Measurements from ENCODE around the gene BBOX1. TPM values are rescaled to one million over a fixed set of nuclear protein-coding genes. Genes with fewer than 3 reads are reported as not detected.

The BBOX1 gene
- total RNA-seq, 1 experiment from 2014 or later = not detected

DNA sequence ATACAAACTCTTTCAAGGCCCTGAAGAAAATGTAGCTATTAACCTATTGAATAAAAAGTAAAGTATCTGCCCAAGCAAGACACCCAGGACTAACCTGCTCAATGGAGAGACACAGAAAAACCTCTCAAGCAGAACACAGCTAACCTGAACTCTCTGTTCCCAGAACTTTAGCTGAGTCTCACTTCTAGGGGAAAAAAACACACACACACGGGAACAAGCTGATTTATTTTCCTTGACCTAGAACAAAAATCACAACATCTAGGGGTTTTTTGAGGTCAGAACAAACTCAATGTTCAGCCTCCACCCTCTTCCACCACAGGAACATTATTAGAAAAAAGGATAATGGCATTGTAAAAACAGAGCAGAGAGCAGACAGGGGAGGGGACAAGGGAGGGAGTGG lies 121.6 kb downstream of the BBOX1 start:
- no peak overlapping the region for H3K4me3 ChIP-seq (ENCODE audit: low read depth in 2 of 2, low read length in 2 of 2)
- H3K9me3 ChIP-seq (ENCODE audit: control insufficient read depth, insufficient read depth, low read depth, low read length) = no peaks in the 10 kb centered on the region
- no peaks in the 10 kb centered on the region for H3K4me1 ChIP-seq (ENCODE audit: control insufficient read depth, insufficient read depth, low read length)
- no peaks in the 10 kb centered on the region for H3K27me3 ChIP-seq (ENCODE audit: control insufficient read depth, insufficient read depth, low read length)
- H3K36me3 ChIP-seq (ENCODE audit: control insufficient read depth, insufficient read depth, low read length) = no peaks in the 10 kb centered on the region
- ATAC-seq = no peak
- TF ChIP-seq, protein P1, sequence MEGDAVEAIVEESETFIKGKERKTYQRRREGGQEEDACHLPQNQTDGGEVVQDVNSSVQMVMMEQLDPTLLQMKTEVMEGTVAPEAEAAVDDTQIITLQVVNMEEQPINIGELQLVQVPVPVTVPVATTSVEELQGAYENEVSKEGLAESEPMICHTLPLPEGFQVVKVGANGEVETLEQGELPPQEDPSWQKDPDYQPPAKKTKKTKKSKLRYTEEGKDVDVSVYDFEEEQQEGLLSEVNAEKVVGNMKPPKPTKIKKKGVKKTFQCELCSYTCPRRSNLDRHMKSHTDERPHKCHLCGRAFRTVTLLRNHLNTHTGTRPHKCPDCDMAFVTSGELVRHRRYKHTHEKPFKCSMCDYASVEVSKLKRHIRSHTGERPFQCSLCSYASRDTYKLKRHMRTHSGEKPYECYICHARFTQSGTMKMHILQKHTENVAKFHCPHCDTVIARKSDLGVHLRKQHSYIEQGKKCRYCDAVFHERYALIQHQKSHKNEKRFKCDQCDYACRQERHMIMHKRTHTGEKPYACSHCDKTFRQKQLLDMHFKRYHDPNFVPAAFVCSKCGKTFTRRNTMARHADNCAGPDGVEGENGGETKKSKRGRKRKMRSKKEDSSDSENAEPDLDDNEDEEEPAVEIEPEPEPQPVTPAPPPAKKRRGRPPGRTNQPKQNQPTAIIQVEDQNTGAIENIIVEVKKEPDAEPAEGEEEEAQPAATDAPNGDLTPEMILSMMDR (IDR thresholded peaks at IDR 0.05) = no peak
- TF ChIP-seq POLR2AphosphoS5 (IDR thresholded peaks at IDR 0.05; ENCODE audit: low read depth, low read length) (no peak), TCF7L2 (IDR thresholded peaks at IDR 0.05; ENCODE audit: low read depth, low read length) (no peak), SIN3A (IDR thresholded peaks at IDR 0.05; ENCODE audit: borderline replicate concordance, insufficient read depth, low read depth, low read length) (no peak)
- TF ChIP-seq, protein P2, sequence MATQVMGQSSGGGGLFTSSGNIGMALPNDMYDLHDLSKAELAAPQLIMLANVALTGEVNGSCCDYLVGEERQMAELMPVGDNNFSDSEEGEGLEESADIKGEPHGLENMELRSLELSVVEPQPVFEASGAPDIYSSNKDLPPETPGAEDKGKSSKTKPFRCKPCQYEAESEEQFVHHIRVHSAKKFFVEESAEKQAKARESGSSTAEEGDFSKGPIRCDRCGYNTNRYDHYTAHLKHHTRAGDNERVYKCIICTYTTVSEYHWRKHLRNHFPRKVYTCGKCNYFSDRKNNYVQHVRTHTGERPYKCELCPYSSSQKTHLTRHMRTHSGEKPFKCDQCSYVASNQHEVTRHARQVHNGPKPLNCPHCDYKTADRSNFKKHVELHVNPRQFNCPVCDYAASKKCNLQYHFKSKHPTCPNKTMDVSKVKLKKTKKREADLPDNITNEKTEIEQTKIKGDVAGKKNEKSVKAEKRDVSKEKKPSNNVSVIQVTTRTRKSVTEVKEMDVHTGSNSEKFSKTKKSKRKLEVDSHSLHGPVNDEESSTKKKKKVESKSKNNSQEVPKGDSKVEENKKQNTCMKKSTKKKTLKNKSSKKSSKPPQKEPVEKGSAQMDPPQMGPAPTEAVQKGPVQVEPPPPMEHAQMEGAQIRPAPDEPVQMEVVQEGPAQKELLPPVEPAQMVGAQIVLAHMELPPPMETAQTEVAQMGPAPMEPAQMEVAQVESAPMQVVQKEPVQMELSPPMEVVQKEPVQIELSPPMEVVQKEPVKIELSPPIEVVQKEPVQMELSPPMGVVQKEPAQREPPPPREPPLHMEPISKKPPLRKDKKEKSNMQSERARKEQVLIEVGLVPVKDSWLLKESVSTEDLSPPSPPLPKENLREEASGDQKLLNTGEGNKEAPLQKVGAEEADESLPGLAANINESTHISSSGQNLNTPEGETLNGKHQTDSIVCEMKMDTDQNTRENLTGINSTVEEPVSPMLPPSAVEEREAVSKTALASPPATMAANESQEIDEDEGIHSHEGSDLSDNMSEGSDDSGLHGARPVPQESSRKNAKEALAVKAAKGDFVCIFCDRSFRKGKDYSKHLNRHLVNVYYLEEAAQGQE (IDR thresholded peaks at IDR 0.05; ENCODE audit: insufficient read depth in 1 of 2, low read depth in 2 of 2, low read length in 1 of 2) = no peak
- CTCF ChIA-PET = no interaction called here
- H3K27ac ChIP-seq (ENCODE audit: low read length) = no peak overlapping the region
- POLR2A ChIA-PET = no interaction called here
- no peak for DNase-seq (ENCODE audit: low read depth, low spot score)
- no TSS peak for BruUV-seq (replicated peaks)
- intact Hi-C loops (cut with micrococcal nuclease; ENCODE audit: unreplicated experiment) = no loop called here
- in situ Hi-C loops (cut with HindIII; ENCODE audit: low pct_unique_long_range_greater_than_20kb, low sequenced_read_pairs) = no loop called here

DNA sequence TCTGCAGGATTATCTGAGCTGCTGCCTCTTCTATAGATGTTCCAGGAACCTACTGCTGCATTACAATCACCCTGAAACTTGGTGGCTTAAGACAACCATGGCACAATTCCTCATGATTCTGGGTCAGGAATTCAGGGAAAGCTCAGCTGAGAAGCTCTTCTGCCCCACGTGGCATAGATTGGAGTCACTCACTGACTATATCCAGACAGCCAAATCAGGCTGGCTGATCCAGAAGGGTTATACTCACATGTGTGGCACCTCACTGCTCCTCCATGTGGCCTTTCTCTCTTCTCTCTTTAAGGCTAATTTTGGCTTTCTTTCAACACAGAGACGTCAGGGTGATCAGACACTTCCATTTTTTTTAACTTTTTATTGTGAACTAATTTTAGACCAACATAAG lies 125.5 kb downstream of the BBOX1 start:
- DNase-seq (ENCODE audit: low read depth, low spot score) (no peak), ATAC-seq (no peak)
- H3K9me3 ChIP-seq (ENCODE audit: control insufficient read depth, insufficient read depth, low read depth, low read length) = no peaks in the 10 kb centered on the region
- no peaks in the 10 kb centered on the region for H3K4me1 ChIP-seq (ENCODE audit: control insufficient read depth, insufficient read depth, low read length)
- in situ Hi-C loops (cut with HindIII; ENCODE audit: low pct_unique_long_range_greater_than_20kb, low sequenced_read_pairs) = no loop called here
- no peaks in the 10 kb centered on the region for H3K36me3 ChIP-seq (ENCODE audit: control insufficient read depth, insufficient read depth, low read length)
- H3K4me3 ChIP-seq (ENCODE audit: low read depth in 2 of 2, low read length in 2 of 2) = no peak overlapping the region
- POLR2A ChIA-PET = no interaction called here
- TF ChIP-seq, protein P1 (IDR thresholded peaks at IDR 0.05) = no peak
- TF ChIP-seq TCF7L2 (IDR thresholded peaks at IDR 0.05; ENCODE audit: low read depth, low read length) = no peak
- TF ChIP-seq SIN3A (IDR thresholded peaks at IDR 0.05; ENCODE audit: borderline replicate concordance, insufficient read depth, low read depth, low read length) = no peak
- TF ChIP-seq POLR2AphosphoS5 (IDR thresholded peaks at IDR 0.05; ENCODE audit: low read depth, low read length) = no peak
- TF ChIP-seq, protein P2 (IDR thresholded peaks at IDR 0.05; ENCODE audit: insufficient read depth in 1 of 2, low read depth in 2 of 2, low read length in 1 of 2) = no peak
- no TSS peak for BruUV-seq (replicated peaks)
- no peaks in the 10 kb centered on the region for H3K27me3 ChIP-seq (ENCODE audit: control insufficient read depth, insufficient read depth, low read length)
- CTCF ChIA-PET = no interaction called here
- intact Hi-C loops (cut with micrococcal nuclease; ENCODE audit: unreplicated experiment) = no loop called here
- no peak overlapping the region for H3K27ac ChIP-seq (ENCODE audit: low read length)
